ENCODE measurements around the gene HOXD10.

GRCh38 chr2:176110415-176111308 lies 5.9 kb upstream of the HOXD10 start:
- TF ChIP-seq KDM1A (CRISPR knock-in tag; IDR thresholded peaks at IDR 0.05) (no peak), XBP1 (CRISPR knock-in tag; IDR thresholded peaks at IDR 0.05) (no peak), DZIP1 (CRISPR knock-in tag; IDR thresholded peaks at IDR 0.05) (no peak), ZBTB21 (CRISPR knock-in tag; IDR thresholded peaks at IDR 0.05) (no peak), NR3C1 (CRISPR knock-in tag; IDR thresholded peaks at IDR 0.05) (no peak), IRF1 (CRISPR knock-in tag; IDR thresholded peaks at IDR 0.05; ENCODE audit: low read depth) (no peak), CTCF (CRISPR knock-in tag; IDR thresholded peaks at IDR 0.05) (no peak), FOXP4 (CRISPR knock-in tag; IDR thresholded peaks at IDR 0.05) (no peak)

All from HepG2 (cell line).